Measurements from ENCODE around the gene SEBOX.
"Not testable (repeated sequence)": the region's sequence is repeated elsewhere in the genome, so short reads cannot be mapped to it uniquely, and the experiment has no call there.

SEBOX gene

DNA sequence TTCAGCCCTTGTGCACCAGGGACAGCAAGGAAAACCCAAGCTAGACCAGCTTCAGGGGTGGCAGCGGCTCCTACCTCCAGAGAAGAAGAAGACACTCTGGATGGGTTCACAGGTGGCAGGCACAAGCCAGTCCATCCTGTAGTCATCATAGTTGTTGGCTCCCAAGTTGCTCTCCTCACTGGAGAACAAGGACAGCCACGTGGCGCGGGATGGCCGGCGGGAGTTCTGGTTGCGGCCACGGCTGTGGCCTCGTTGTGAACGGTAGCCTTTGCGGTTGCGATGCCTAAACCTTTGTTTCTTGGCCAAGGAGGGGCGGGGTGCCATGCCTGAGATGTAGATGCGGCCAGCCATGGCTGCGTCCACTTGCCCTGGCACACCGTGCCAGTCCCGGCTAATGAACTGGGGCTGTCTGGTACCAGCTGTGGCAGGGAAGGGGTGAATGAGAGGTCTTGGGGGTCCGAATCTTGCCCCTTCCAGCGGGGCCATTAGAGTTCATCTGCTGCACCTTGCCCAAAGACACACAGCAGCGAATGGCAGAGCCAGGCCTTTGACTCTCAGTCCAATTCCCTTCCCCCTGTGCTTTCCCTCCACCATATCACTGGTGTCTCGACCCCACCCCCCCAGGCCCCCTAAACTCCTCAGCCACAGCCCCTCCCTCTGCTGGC, 2.8 kb upstream of the SEBOX start:
- DNase-seq, result no peak

DNA sequence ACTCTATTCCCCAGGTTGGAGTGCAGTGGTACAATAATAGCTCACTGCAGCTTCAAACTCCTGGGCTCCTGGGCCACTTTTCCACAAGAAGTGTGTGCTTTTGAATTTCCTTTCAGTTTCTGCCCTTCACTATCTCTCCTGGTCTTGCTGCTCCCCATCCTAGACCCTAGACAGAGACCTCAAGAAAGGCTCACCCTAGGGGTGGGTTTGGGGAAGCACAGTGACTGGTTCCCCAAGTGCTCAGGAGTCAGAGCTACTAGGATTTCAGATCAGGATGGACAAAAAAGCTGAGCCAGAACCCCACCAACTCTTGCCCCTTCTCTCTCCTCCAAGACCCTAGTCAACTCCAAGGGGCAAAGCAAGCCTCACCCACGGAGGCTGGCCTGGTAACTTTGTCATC, 1.6 kb upstream of the SEBOX start:
- DNase-seq, result no peak

DNA sequence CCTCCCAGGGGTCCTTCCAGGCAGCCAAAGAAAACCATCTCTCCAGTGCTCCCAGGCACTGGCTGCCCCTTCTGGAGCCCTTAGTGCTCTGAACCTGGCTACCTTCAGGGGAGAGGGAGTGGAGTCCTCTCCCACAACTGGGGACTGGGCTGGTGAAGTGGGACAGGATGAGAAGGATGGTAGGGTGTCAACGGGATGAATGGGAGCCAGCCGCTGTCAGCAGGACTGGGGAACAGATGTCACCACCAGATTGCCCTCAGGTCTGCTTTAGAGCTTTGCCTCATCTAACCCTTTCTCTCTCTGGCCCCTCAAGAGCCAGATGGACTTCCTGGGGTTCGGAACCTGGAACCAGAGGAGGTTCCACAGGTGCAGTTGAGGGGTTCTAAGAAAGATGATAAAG, 488 bp upstream of the SEBOX start:
- no peak for DNase-seq

DNA sequence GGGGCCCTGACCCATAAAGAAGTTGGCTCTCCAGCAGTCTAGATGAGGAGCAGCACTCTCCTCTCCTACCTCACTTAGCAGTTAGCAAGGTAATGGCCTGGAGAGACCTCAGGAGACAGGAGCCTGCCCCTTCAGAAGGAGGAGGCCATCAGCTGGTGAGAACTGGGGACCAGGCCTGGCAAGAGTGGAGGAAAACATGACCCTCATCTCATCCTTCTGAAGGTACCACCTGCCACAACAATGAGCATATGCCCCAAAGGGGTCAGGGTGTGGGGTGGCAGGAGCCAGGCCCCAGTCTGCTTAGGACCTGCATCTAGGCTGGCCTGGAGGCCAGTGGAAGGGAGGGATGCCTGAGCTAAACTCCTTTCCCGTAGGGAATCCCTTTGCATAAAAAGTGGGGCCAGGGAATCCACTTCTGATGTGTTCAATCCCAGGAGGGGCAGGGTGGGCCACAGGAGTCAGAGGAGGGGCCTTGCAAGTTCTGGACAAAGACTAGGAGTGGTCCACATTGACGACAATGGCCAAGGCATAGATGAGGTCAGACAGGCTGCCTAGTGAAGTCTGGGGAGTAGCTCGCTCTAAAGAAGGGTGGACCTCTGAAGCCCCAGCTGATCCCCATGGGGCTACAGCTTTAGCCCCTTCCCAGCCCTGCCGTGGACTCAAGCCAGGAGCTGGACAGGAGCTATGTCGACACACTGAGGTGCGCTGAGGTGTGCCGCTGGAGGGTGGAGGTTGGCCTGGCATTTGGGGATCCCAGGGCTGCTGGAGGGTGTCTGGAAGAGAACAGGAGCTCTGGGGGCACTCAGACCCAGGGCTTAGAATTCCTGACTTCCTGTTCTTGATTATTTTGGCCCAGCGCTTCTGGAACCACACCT, 986 bp downstream of the SEBOX start:
- no peak for DNase-seq

DNA sequence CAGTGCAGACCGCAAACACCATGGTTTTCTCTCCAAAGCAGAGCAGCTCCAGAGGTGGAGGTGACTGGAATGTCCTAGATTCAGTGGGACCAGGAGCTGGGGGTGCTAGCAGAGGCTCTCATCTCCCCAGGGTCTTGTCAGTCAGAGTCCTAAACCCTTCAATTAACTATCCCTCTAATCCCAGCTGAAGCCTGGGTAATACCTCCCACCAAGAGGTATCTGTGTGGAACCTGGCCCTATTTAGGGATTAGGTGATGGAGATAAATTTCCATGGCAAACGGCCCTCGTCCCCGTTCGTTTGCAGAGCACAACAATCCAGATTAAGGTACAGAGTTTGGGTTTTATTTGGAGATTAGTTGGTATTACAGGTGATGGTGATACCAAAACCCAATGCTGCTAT, 1.8 kb downstream of the SEBOX start:
- no peak for DNase-seq

DNA sequence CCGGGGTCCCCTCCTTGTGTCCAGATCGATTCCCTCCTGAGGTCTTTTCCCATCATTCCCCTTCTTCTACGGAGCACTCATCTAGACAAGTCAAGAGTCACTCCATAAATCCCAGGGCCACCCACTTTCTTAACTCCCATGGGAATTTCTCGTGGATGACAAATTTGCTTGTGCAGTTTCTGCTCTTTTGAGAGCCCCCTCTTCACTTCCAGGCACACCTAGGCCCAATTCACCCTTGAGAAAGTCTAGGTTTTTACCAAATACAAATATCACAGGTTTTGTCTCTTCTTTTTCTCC, 7.2 kb downstream of the SEBOX start:
- no peak for DNase-seq

DNA sequence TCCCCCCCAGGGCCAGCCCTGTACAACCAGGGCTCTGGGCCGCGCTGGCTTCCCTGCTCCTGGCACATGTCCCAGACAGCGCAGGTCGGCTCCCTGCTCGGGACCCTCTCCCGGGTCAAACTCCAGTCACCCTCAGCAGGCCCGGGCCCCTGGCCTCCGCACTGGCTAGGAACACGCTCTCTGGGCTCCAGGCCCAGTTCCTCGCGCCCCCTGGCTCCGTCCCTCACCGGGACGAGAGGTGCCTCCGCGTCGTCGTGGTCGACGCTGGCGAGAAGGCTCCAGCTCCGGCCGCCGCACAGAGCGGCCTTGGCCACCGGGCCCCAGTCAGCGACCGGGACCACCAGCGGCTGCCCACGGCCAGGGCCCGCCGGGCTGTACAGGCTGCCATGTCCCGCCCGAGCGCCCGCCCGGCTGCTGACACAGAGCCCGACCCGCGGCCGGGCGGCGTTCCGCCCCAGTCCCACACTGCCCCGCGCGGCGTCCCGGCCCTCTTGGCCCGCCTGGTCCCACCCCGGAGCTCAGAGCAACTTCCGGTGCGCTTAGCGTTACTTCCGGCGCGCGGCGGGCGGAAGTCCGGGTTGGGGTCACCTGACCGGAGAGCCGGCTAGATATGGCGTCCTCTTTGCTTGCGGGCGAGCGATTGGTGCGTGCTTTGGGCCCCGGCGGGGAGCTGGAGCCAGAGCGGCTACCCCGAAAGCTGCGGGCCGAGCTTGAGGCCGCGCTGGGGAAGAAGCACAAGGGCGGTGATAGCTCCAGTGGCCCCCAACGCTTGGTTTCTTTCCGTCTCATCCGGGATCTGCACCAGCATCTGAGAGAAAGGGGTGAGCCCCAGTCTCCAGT, 7.7 kb downstream of the SEBOX start, which contains the start of gene POLDIP2:
POLDIP2 (minus strand) TSS at position 467 of the 840 bp plus-strand sequence; CDS start at position 388, 79 bp downstream.
- DNase-seq, result peak; percentile 90

DNA sequence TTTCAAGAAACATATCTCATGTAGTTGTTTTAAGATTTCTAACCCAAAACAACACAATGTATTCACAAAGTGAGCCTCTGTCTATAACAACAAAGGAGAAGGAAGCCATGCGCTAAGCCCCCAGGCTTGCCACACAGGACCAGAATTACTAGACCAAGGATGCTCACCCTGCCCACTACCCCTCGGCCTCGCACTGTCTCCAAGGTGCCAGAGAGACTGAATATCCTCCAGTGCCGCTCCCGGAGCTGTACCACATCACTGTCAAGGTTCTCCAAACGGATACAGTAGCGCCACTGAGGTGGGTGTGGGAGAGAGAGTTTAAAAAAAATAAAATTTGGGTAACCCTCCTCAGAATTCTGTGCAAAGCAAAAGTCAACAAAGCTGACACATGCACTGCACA, 14.7 kb downstream of the SEBOX start:
- no peak for DNase-seq

DNA sequence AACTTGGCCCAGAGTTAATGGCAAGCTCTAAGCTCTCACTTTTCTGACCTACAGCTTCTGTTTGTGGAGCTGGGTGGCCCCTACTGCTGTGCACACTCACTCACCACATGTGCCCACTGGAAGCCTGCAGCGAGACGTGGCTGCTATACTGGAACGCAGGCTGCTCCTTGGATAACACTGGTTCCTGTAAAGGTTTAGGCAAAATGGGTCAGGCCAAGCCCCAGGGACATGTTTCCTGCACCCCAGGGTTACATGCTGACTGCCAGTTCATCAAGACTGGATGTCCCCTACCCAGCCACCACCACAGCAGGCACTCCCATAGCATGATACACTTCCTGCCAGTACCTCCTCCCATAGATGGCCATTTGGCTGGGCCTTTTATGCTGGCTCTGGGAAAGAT, 16.0 kb downstream of the SEBOX start:
- DNase-seq, result no peak

DNA sequence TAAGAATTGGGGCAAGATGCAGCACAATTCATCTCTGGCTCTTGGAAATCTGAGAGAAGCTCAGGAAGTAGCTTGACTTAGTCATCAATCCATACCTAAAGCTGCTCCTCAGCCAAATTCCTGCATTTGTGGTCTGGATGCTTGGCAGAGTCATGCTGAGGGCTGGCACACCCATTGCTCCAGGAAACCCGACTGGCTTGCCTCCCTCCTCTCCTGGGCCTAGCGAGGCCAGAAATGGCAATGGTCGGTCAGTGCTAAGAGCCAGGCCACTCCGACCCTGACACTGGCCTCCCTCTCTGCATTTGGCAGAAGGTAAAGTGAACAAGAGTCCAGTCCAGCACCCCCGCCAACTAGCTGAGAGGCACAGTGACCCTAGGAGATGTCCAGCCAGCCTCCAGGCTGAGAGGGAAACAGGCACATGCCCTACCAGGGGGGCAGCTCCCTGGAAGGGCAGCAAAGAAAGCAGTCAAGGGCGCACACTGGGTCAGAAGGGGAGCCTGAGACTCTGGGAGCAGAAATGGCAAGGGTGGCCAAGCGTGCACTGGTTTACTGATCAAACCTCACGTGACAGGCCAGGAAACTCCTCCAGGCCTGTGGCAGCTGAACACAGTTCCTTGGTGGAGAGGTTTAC, 17.6 kb downstream of the SEBOX start:
- no peak for DNase-seq

DNA sequence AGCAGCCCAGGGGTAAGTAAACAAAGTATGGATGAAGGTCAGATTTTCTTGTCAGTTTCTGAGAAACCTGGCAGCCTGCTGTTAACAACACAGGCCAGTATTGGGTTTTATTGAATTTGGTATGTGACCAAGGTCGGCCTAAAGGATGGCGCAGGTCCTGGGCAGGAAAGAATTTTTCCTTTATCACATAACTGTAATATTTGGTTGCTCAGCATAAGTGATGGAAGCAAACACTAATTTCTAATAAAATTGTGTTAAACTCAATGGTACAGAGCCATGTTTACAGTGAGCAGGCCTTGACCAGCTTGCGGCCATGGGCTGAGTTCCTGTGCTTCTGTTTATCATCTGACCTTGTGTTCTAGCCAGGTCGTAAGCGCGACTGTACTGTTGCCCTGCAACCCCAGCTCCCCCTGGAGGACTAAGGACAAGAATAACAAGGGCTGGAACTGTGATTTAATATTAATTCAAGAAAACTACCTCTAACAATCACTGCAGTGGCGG, 18.2 kb downstream of the SEBOX start:
- no peak for DNase-seq

DNA sequence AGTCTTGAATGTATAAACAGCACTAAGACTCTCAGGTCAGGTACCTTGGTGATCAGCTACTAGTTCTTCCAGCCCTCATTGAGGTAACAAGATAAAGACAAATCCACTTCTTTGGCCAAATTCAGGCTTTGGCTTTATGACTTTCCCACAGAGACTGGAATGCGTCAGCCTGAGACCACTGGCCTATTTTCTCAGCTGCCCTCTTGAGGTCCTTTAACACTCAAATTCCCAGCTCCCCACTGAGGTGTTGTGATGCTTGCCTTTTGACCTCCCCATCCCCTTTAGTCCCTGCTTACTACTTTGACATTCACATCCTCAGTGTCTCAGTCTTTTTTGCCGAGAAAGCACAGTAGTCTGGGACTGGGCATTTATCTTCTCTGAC, 18.8 kb downstream of the SEBOX start:
- no peak for DNase-seq

DNA sequence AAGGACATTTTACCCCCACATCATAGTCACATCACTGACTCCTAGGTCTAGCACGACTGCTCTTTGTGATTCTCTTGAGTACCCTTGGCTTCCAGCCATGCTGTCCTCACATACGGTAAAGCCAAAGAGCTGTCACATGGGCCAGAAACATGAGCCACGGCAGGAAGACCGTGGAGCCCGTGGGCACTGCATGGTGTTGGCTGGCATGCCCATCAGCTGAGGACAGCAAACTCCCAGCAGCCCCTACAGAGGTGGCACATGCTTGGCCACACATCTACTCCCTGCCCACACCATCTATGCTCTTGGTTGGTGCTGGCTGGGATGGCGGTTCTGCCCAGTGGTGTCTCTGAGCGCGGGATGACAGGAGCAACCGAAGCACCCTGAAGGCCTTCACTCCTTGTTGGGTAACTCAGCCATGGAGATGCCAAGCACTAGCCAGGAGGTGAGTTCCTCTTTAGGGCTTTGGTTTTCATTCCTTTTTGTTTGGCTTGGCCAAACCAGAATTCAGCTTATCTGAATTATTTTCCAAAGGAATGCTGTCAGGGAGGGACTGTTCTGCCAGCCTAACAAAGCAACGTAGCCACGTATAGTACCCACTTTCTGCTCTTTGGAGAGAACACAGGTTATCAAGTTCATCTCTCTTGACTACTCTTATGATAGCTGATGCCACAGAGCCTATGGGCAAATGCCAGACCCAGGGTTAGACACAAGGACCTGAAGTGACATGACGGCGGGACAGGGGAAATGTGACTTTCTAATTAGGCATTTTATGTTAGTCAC, 19.4 kb downstream of the SEBOX start:
- DNase-seq, result no peak

DNA sequence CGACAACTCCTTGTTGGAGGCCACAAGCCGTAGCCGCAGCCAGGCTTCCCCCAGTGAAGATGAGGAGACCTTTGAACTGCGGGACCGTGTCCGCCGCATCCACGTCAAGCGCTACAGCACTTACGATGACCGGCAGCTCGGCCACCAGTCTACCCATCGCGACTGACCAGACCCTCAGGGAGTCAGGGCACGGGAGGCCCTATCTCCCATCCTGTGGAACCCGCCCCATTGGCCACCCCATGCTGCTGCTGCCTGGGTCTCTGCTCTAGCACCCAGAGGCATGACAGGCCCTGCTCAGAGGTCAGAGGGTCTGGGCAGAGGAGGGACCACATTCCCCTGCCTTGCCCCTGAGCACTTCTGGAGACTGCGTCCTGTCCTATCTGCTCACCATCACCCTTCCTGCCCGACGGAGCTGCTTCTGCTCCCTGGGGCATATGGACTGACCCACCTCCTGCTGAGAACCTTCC, 20.5 kb downstream of the SEBOX start:
- DNase-seq, result no peak

DNA sequence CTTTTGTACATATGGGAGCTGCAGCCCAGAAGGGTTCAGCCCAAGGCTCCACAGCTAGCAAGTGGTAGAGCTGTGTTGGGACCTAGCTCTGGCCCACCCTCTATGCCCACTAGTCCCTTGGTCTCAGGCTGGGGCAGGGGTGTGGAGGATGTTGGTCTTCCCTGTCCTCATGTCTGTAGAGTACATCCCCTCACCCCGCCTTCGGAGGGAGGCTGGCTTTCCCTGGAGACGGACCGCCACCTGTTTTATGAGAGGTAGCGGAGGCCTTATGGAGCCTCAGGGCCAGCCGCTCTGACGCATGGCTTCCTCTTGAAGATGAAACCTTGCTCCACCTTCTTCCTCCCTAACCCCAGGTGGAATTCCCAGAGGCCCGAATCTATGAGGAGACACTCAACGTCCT, 21.0 kb downstream of the SEBOX start:
- no peak for DNase-seq

DNA sequence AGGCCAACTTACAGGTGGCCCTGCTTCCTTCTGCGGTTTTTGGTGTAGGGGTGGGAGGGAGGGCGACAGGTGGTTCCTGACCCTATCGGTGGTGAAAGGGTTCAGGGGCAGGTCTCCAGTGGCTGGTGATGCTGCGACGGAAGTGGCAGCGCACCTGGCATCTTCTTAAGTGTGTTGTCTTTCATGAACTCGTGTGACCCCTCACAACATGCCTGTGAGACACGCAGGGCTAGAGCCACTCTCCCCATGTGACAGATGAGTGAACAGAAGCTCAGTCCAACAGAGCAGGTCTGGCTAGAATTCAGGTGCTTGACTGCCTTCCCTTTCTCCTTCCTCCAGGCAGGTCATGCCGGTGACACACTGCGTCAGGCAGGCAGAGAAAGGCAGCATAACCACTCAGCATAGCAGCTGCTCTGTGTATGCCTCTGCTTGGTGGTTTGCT, 21.5 kb downstream of the SEBOX start:
- no peak for DNase-seq

DNA sequence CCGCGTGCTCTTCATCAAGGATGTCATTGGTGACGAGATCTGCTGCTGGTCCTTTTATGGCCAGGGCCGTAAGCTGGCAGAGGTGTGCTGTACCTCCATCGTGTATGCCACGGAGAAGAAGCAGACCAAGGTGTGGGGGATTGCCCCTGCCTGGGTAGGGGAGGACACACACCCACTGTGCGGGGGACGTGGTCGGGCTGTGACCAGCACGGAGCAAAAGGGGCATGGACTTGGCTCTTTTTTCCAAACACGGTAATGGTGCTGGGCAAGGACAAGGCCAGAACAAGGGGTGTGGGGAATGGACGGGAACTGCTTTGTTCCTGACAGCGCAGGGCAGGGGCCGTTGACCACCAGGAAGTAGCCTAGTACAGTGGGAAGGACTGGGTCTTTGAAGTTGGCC, 22.7 kb downstream of the SEBOX start:
- no peak for DNase-seq

DNA sequence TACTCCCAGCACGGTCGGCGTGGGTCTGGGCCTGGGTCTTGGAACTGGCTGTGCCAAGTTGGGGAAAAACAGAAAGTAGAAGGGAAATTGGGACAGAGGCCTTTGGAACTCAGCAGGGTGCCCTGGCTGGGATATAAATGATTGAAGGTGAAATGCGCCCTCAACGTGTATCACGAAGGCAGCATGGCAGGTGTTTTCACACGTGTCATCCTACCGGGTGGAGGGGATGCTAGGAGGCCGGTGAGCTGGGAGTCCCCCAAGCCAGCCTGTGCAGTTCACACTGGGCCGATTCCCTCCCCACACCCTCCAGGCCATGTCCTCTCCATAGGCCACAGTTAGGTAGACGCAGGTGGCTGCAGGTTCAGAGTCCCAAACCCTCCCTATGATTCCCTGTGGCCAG, 23.5 kb downstream of the SEBOX start:
- DNase-seq, result no peak

DNA sequence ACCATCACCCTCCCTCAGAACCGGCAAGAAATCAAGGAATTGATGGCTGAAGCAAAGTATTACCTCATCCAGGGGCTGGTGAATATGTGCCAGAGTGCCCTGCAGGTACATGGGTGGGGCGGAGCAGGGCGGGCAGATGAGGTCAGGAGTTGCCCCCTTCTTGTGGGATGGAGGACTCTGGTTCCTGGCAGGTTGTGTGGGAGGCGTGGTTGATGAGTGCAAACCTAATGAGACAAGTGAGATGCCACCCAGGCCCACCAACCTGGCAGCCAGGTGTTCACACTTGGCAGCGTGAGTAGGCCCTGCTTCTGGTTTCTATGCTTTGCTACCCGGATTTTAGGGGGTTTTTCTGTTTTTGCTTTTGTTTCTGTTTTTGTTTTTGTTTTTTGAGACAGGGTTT, 24.6 kb downstream of the SEBOX start:
- no peak for DNase-seq

DNA sequence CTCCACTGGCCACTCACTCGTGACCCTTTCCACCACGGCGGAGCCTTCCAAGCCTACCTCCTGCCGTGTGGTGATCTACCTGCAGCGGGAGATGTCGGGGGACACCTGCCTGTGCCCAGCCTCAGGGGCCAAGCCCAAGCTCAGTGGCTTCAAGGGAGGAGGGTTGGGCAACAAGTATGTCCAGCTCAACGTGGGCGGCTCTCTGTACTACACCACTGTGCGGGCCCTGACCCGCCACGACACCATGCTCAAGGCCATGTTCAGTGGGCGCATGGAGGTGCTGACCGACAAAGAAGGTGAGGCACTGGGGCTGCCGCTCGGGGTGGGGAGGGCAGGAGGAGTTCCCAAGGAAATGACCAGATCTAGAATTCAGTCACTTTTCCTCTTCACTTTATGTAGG, 25.6 kb downstream of the SEBOX start:
- DNase-seq, result no peak

DNA sequence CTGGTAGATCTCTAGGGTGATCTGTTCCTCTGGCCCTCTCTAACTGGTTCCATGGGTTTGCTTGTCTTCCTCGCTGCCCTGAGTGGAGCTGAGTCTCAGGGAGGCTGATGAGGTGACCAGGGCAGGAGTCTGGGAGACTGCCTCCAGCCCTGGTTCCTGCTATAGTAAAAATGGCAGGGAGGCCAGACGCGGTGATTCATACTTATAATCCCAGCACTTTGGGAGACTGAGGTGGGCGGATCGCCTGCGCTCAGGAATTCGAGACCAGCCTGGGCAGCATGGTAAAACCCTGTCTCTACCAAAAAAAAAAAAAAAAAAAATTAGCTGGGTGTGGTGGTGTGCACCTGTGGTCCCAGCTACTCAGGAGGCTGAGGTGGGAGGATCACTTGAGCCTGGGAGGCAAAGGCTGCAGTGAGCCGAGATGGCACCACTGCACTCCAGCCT, 26.2 kb downstream of the SEBOX start:
- not testable (repeated sequence) for DNase-seq
